Adrenal gland (tissue), 5 donors: ENCODE measurements around the gene PDCD4.

Experiments used
- POLR2A ChIP-seq, 2 donors: fragments of 450-650 bp; IDR thresholded peaks; one replicate each; pipeline ENCODE4 v1.6.1; 2017; ENCODE audit warnings: antibody characterized with exemption in 2 of 2, mild to moderate bottlenecking in 2 of 2, moderate library complexity in 1 of 2
- TF ChIP-seq, protein P1 (sequence below), 6 experiments: fragments of 450-650 bp in 4 of 6; fragments of 200-600 bp in 2 of 6; sonication (generic) in 1 of 6; IDR thresholded peaks; 1 replicate in 5 of 6; 2 replicates in 1 of 6; pipeline versions ENCODE4 v1.5.1 to v1.8.0; 2016 to 2021; ENCODE audit warnings: antibody characterized with exemption in 6 of 6, mild to moderate bottlenecking in 2 of 6, moderate library complexity in 1 of 6
- donor health status: DM: no; HTN: no; CAD: no.

DNA sequence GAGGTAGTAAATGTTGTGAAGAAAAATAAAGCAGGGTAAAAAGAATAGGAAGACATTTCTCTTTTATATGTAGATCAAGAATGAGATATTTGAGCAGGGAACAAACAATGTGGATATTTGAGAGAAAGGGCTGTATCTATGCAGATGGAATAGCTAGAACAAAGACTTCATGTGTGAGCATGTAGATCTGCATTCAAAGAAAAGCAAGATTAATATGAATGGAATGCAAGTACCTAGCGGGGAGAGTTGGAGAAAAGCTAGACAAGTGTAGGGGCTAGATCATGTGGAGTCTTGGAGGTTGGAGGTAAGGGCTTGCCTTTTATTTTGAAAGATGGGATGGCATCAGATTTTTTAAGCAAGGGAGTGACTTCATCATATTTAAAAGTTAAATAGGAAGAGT lies 74.8 kb downstream of the PDCD4 start:
- TF ChIP-seq, protein P1, sequence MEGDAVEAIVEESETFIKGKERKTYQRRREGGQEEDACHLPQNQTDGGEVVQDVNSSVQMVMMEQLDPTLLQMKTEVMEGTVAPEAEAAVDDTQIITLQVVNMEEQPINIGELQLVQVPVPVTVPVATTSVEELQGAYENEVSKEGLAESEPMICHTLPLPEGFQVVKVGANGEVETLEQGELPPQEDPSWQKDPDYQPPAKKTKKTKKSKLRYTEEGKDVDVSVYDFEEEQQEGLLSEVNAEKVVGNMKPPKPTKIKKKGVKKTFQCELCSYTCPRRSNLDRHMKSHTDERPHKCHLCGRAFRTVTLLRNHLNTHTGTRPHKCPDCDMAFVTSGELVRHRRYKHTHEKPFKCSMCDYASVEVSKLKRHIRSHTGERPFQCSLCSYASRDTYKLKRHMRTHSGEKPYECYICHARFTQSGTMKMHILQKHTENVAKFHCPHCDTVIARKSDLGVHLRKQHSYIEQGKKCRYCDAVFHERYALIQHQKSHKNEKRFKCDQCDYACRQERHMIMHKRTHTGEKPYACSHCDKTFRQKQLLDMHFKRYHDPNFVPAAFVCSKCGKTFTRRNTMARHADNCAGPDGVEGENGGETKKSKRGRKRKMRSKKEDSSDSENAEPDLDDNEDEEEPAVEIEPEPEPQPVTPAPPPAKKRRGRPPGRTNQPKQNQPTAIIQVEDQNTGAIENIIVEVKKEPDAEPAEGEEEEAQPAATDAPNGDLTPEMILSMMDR (IDR thresholded peaks at IDR 0.05), result no peak
- no peak for TF ChIP-seq POLR2A (IDR thresholded peaks at IDR 0.05)
